H1 (cell line): ENCODE data around the gene TCEANC. TPM values are rescaled to one million over a fixed set of nuclear protein-coding genes. Genes with fewer than 3 reads are reported as not detected.

Source experiments
- CTCF ChIA-PET: fragments of 300-600 bp; sonication (Branson Sonifier 250); formaldehyde crosslinking; loops from one replicate; lab custom pipeline; 2021; ENCODE audit not compliant: partially characterized antibody; lab: Charles Lee
- POLR2A ChIA-PET: fragments of 300-600 bp; sonication (Branson Sonifier 250); formaldehyde crosslinking; loops from one replicate; lab custom pipeline; 2021; ENCODE audit warnings: inconsistent platforms; ENCODE audit not compliant: partially characterized antibody; lab: Charles Lee
- DNase-seq, 2 experiments: peaks; one replicate each; pipeline versions ENCODE4 v3.0.0 to v3.0.0-alpha.2; 2010 to 2022; ENCODE audit warnings: low spot score in 2 of 2, low read depth in 1 of 2, mixed read lengths in 1 of 2
- FAIRE-seq: peaks from 2 replicates; lab custom pipeline; 2011; peaks lifted over from hg19 to GRCh38; lab: Jason Lieb, UNC
- H2AFZ ChIP-seq: 2 replicates; pipeline ENCODE4 v1.8.1; 2012; ENCODE audit warnings: low read length, inconsistent platforms
- H2AK5ac ChIP-seq: 2 replicates; pipeline ENCODE4 v1.6.1; 2013; ENCODE audit warnings: low read depth, low read length
- H2BK120ac ChIP-seq: replicated peaks from 2 replicates; pipeline ENCODE3; 2013; ENCODE audit warnings: low read depth, low read length, inconsistent platforms
- H2BK12ac ChIP-seq: 2 replicates; pipeline ENCODE4 v1.6.1; 2013; ENCODE audit warnings: low read depth, low read length
- H2BK15ac ChIP-seq: 2 replicates; pipeline ENCODE4 v1.6.1; 2013; ENCODE audit warnings: low read length
- H2BK20ac ChIP-seq: 2 replicates; pipeline ENCODE4 v1.6.1; 2013; ENCODE audit warnings: low read length
- H2BK5ac ChIP-seq: 2 replicates; pipeline ENCODE4 v1.6.1; 2013; ENCODE audit warnings: low read depth, low read length
- H3K14ac ChIP-seq: 2 replicates; pipeline ENCODE4 v1.6.1; 2013; ENCODE audit warnings: inconsistent platforms; ENCODE audit not compliant: insufficient read length
- H3K18ac ChIP-seq: 2 replicates; pipeline ENCODE4 v1.6.1; 2013; ENCODE audit warnings: low read length; ENCODE audit errors: extremely low read depth
- H3K23ac ChIP-seq: 2 replicates; pipeline ENCODE4 v1.6.1; 2013; ENCODE audit warnings: inconsistent platforms; ENCODE audit not compliant: insufficient read length
- H3K23me2 ChIP-seq: 2 replicates; pipeline ENCODE4 v1.6.1; 2013; ENCODE audit warnings: low read depth, low read length
- H3K27ac ChIP-seq: 2 replicates; pipeline ENCODE4 v1.6.1; 2011; ENCODE audit warnings: low read depth, low read length, inconsistent platforms
- H3K27me3 ChIP-seq, 4 experiments: replicated peaks in 1 of 4; 1 replicate in 1 of 4; 2 replicates in 3 of 4; pipeline versions ENCODE4 v1.6.1 to v1.8.1; 2011 to 2013; ENCODE audit warnings: low read length in 3 of 4, mild to moderate bottlenecking in 3 of 4, inconsistent platforms in 2 of 4, mixed read lengths in 2 of 4, moderate library complexity in 1 of 4; ENCODE audit not compliant: control insufficient read depth in 3 of 4, insufficient read depth in 3 of 4; ENCODE audit errors: extremely low read depth in 1 of 4
- H3K36me3 ChIP-seq, 4 experiments: 2 replicates each; pipeline versions ENCODE4 v1.6.1 to v1.8.1; 2011 to 2013; ENCODE audit warnings: mild to moderate bottlenecking in 4 of 4, low read length in 3 of 4, moderate library complexity in 2 of 4, control low read depth in 1 of 4, inconsistent platforms in 1 of 4; ENCODE audit not compliant: insufficient read depth in 4 of 4, control insufficient read depth in 2 of 4
- H3K4ac ChIP-seq: replicated peaks from 2 replicates; pipeline ENCODE3; 2013; ENCODE audit warnings: low read length, low read depth, mixed read lengths, inconsistent platforms; ENCODE audit not compliant: insufficient read length
- H3K4me1 ChIP-seq, 4 experiments: replicated peaks in 1 of 4; 1 replicate in 1 of 4; 2 replicates in 3 of 4; pipeline versions ENCODE4 v1.6.1 to v1.8.1; 2011 to 2013; ENCODE audit warnings: low read length in 3 of 4, inconsistent platforms in 2 of 4, mixed read lengths in 1 of 4; ENCODE audit not compliant: insufficient read depth in 4 of 4, control insufficient read depth in 3 of 4
- H3K4me2 ChIP-seq, 2 experiments: 2 replicates each; pipeline versions ENCODE4 v1.6.1 to v1.8.1; 2011 to 2013; ENCODE audit warnings: low read depth in 2 of 2, low read length in 2 of 2, control low read depth in 1 of 2, inconsistent platforms in 1 of 2, mild to moderate bottlenecking in 1 of 2; ENCODE audit not compliant: insufficient read depth in 1 of 2
- H3K4me3 ChIP-seq, 4 experiments: fragments of 200-600, 300-600 bp in 1 of 4; sonication (generic), shearing (Covaris generic), sonication (Bioruptor Twin) in 1 of 4; 2 replicates each; pipeline versions ENCODE4 v1.5.1 to v1.8.1; 2011 to 2016; ENCODE audit warnings: low read length in 4 of 4, low read depth in 3 of 4, control low read depth in 2 of 4, inconsistent platforms in 2 of 4, mild to moderate bottlenecking in 2 of 4, mixed read lengths in 1 of 4, moderate library complexity in 1 of 4; ENCODE audit not compliant: insufficient read depth in 2 of 4; ENCODE audit errors: extremely low read depth in 1 of 4
- H3K56ac ChIP-seq: replicated peaks from 2 replicates; pipeline ENCODE3; 2013; ENCODE audit warnings: low read depth, mild to moderate bottlenecking, mixed read lengths, low read length, inconsistent platforms; ENCODE audit not compliant: insufficient read length
- H3K79me1 ChIP-seq: 2 replicates; pipeline ENCODE4 v1.6.1; 2013; ENCODE audit warnings: low read depth, low read length, control low read depth
- H3K79me2 ChIP-seq, 2 experiments: 2 replicates each; pipeline versions ENCODE4 v1.6.1 to v1.8.1; 2012 to 2013; ENCODE audit warnings: low read length in 2 of 2, mild to moderate bottlenecking in 2 of 2, inconsistent platforms in 1 of 2; ENCODE audit not compliant: insufficient read depth in 2 of 2, control insufficient read depth in 1 of 2
- H3K9ac ChIP-seq, 4 experiments: replicated peaks in 1 of 4; 1 replicate in 1 of 4; 2 replicates in 3 of 4; pipeline versions ENCODE4 v1.6.1 to v1.8.1; 2011 to 2013; ENCODE audit warnings: low read depth in 3 of 4, low read length in 3 of 4, control low read depth in 2 of 4, mild to moderate bottlenecking in 2 of 4, moderate library complexity in 2 of 4, inconsistent platforms in 1 of 4; ENCODE audit errors: extremely low read depth in 1 of 4
- H3K9me3 ChIP-seq, 2 experiments: 2 replicates each; pipeline versions ENCODE4 v1.6.1 to v1.8.1; 2012 to 2013; ENCODE audit warnings: mild to moderate bottlenecking in 2 of 2, moderate library complexity in 2 of 2, control low read depth in 1 of 2, inconsistent platforms in 1 of 2, low read depth in 1 of 2, low read length in 1 of 2, mixed read lengths in 1 of 2; ENCODE audit not compliant: insufficient read depth in 2 of 2
- H4K20me1 ChIP-seq, 2 experiments: replicated peaks in 1 of 2; 2 replicates each; pipeline versions ENCODE3 to v1.8.1; 2011 to 2013; ENCODE audit warnings: inconsistent platforms in 2 of 2, low read length in 2 of 2, mild to moderate bottlenecking in 1 of 2; ENCODE audit not compliant: insufficient read depth in 2 of 2, control insufficient read depth in 1 of 2
- H4K5ac ChIP-seq: 2 replicates; pipeline ENCODE4 v1.6.1; 2013; ENCODE audit warnings: low read length, low read depth, mixed read lengths, inconsistent platforms; ENCODE audit not compliant: insufficient read length
- H4K8ac ChIP-seq: 2 replicates; pipeline ENCODE4 v1.8.0; 2013; ENCODE audit warnings: mild to moderate bottlenecking, moderate library complexity, low read length, inconsistent platforms; ENCODE audit not compliant: insufficient read depth; ENCODE audit errors: extremely low read depth
- H4K91ac ChIP-seq: replicated peaks from 2 replicates; pipeline ENCODE3; 2013; ENCODE audit warnings: low read length, mixed read lengths, inconsistent platforms; ENCODE audit not compliant: insufficient read length
- ASH2L ChIP-seq: fragments of 200-600, 300-600 bp; sonication (generic); IDR thresholded peaks from one replicate; pipeline ENCODE4 v1.7.1; 2017; ENCODE audit warnings: low read length
- EP300 ChIP-seq, 2 experiments: IDR thresholded peaks; 1 replicate in 1 of 2; 2 replicates in 1 of 2; pipeline ENCODE4 v1.6.1; 2011 to 2012; ENCODE audit warnings: low read depth in 2 of 2, low read length in 2 of 2, mild to moderate bottlenecking in 2 of 2, borderline replicate concordance in 1 of 2, inconsistent platforms in 1 of 2, moderate library complexity in 1 of 2
- SIN3A ChIP-seq, 2 experiments: IDR thresholded peaks in 1 of 2; conservative IDR thresholded peaks in 1 of 2; 2 replicates each; pipeline ENCODE4 v1.6.1; 2011 to 2012; ENCODE audit warnings: low read length in 2 of 2, improper control_type of control experiment in 1 of 2, low read depth in 1 of 2, mild to moderate bottlenecking in 1 of 2
- SP2 ChIP-seq: IDR thresholded peaks from 2 replicates; pipeline ENCODE4 v1.6.1; 2012; ENCODE audit warnings: mild to moderate bottlenecking, low read length, inconsistent platforms
- TAF1 ChIP-seq: IDR thresholded peaks from 2 replicates; pipeline ENCODE4 v1.6.1; 2011; ENCODE audit warnings: mild to moderate bottlenecking, low read depth, low read length
- WGBS, 2 experiments: shearing (Covaris generic) in 1 of 2; methylation state at CpG; one replicate each; pipeline versions ENCODE4 v1.1.6 to v1.1.7; 2013 to 2015; ENCODE audit warnings: low lambda C conversion rate in 2 of 2, mixed read lengths in 2 of 2, inconsistent platforms in 1 of 2, low coverage in 1 of 2, missing lambda C conversion rate in 1 of 2; ENCODE audit not compliant: insufficient replicate concordance in 2 of 2, insufficient coverage in 1 of 2, insufficient read length in 1 of 2; ENCODE audit errors: extremely low coverage in 1 of 2, missing lambda C conversion rate in 1 of 2; 5-methylcytosine and 5-hydroxymethylcytosine counted together
- polyA plus RNA-seq, 7 experiments: library from polyadenylated mRNA; depleted of rRNA in 3 of 7; stranded (reverse) in 5 of 7; unstranded in 2 of 7; fragments of >200 nt in 5 of 7; fragments of 200-250 nt in 2 of 7; gene quantifications; 1 replicate in 5 of 7; 2 replicates in 1 of 7; 4 replicates in 1 of 7; pipeline versions ENCODE4 v1.2.1 to v1.2.3, GENCODE V29; 2011 to 2013; ENCODE audit warnings: missing spikeins in 2 of 7, mixed read lengths in 2 of 7
- total RNA-seq: library from RNA; stranded (reverse); fragmentation: NEBNext Ultra II Directional; extraction: Animal tissue kit (Norgen Biotek cat#: 25700); gene quantifications from 2 replicates; pipeline ENCODE4 v1.2.1, GENCODE V29; 2021

TCEANC gene
- total and polyA plus RNA-seq, 2 of the 8 experiments (the other 6 are each of a cell fraction or from before 2014, with no cell fraction given): 0.88 to 2.0 TPM

DNA sequence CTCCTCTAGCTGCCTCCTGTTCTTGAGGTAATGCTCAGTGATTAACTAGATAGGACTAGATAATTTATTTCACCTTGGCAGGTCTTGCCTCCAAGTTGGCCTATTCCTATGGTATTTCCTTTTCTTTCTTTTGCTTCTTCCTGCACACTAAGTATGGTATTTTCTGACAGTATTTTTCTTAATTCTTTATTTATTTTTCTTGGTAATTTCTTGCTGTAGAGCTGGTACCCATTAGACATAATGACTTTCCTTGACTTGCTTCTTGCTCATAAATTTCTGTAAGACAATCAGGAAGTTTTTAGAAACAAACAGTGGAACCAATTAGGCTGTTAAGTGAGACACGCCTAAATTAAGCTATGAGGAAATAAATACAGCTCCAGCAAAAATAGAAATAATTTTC is 45.5 kb downstream of the TCEANC start:
- no peak overlapping the region for H3K4me2 ChIP-seq
- no peak overlapping the region for H2BK20ac ChIP-seq
- no peak overlapping the region for H2BK12ac ChIP-seq
- no peak overlapping the region for H4K91ac ChIP-seq
- WGBS, 2 experiments: 92% methylated on average over 1 of the region's 1 CpG; no CpG with 5 or more reads in 1 of the 2 experiments
- no peak overlapping the region for H3K4ac ChIP-seq
- no peak overlapping the region for H3K9ac ChIP-seq
- no peak overlapping the region for H3K23ac ChIP-seq
- H2AFZ ChIP-seq: no peak overlapping the region
- H3K79me1 ChIP-seq: peaks cover 3% of the 10 kb centered on the region
- H3K56ac ChIP-seq: no peak overlapping the region
- H4K5ac ChIP-seq: no peak overlapping the region
- H3K23me2 ChIP-seq: no peaks in the 10 kb centered on the region
- H3K27ac ChIP-seq: no peak overlapping the region
- no peak overlapping the region for H2AK5ac ChIP-seq
- POLR2A ChIA-PET: interaction anchor here (1.6 kb wide), 1 partner anchor 37 kb away, joined by 4 read pairs; the partner anchor contains the start of gene OFD1
- H3K36me3 ChIP-seq: no peaks in the 10 kb centered on the region; a peak in 2 of 8 replicates
- no peak overlapping the region for H3K14ac ChIP-seq
- H4K20me1 ChIP-seq: peaks cover 0 to 17% of the 10 kb centered on the region in 2 experiments
- H4K8ac ChIP-seq: no peak overlapping the region
- no peak for DNase-seq
- H3K9me3 ChIP-seq: no peaks in the 10 kb centered on the region
- H3K18ac ChIP-seq: no peak overlapping the region
- no peak overlapping the region for H2BK120ac ChIP-seq
- H3K4me3 ChIP-seq: no peak overlapping the region
- no peak for FAIRE-seq
- CTCF ChIA-PET: interaction anchor here (0.7 kb wide), 1 partner anchor 24 kb away, joined by 3 read pairs; no protein-coding TSS in a partner anchor
- peaks cover 4 to 92% of the 10 kb centered on the region in 2 experiments for H3K79me2 ChIP-seq
- no peaks in the 10 kb centered on the region for H3K27me3 ChIP-seq
- no peak overlapping the region for H2BK5ac ChIP-seq
- no peak for TF ChIP-seq EP300 (IDR thresholded peaks at IDR 0.05; ENCODE audit: borderline replicate concordance in 1 of 2, low read depth in 2 of 2, low read length in 2 of 2)
- no peak for TF ChIP-seq SP2
- TF ChIP-seq TAF1: no peak
- no peak for TF ChIP-seq SIN3A (conservative IDR thresholded peaks at IDR 0.05 in 1 of 2, IDR thresholded peaks at IDR 0.05 in 1 of 2; ENCODE audit: low read depth in 1 of 2, low read length in 2 of 2)
- no peak for TF ChIP-seq ASH2L
- peaks cover under 1 to 4% (median 2%) of the 10 kb centered on the region in 4 experiments; a peak in 3 of 7 replicates for H3K4me1 ChIP-seq
- no peak overlapping the region for H2BK15ac ChIP-seq
